ENCODE data around the gene RIMBP2. TPM values are rescaled to one million over a fixed set of nuclear protein-coding genes. Genes with fewer than 3 reads are reported as not detected.

RIMBP2 gene
- total and polyA plus RNA-seq, 2 experiments from 2014 or later, result not detected

- Histone ChIP-seq H4K20me1 (ENCODE audit: insufficient read depth) (no peaks in the 10 kb centered on the region), H3K4me1 (ENCODE audit: insufficient read depth) (no peaks in the 10 kb centered on the region), H3K4me3 (no peak overlapping the region), H3K27ac (no peak overlapping the region), H3K27me3 (replicated peaks; ENCODE audit: insufficient read depth) (no peaks in the 10 kb centered on the region), H3K9me2 (ENCODE audit: insufficient read depth) (no peaks in the 10 kb centered on the region), H3K9me3 (ENCODE audit: low read depth) (no peaks in the 10 kb centered on the region), H3K79me2 (ENCODE audit: insufficient read depth) (no peaks in the 10 kb centered on the region), H3K9ac (no peak overlapping the region), H3F3A (ENCODE audit: insufficient read depth) (no peaks in the 10 kb centered on the region), H3K36me3 (ENCODE audit: low read depth) (no peaks in the 10 kb centered on the region), H3K4me2 (ENCODE audit: unreplicated experiment) (no peak overlapping the region), H2AFZ (no peak overlapping the region)
- 47 to 51% methylated on average over 16 of the region's 16 CpGs for WGBS, 2 experiments (ENCODE audit: low coverage in 1 of 2, low lambda C conversion rate in 2 of 2, missing lambda C conversion rate in 2 of 2)
- no peak for DNase-seq
- in situ Hi-C loops (cut with MboI), result no loop called here
- TF ChIP-seq EZH2 (IDR thresholded peaks at IDR 0.05; ENCODE audit: insufficient read depth, poor library complexity, severe bottlenecking) (no peak), EZH2phosphoT487 (IDR thresholded peaks at IDR 0.05; ENCODE audit: insufficient read depth, low read depth) (no peak)
Observed at GRCh38 chr12:130615861-130616345, 100.2 kb downstream of the RIMBP2 start.

DNA sequence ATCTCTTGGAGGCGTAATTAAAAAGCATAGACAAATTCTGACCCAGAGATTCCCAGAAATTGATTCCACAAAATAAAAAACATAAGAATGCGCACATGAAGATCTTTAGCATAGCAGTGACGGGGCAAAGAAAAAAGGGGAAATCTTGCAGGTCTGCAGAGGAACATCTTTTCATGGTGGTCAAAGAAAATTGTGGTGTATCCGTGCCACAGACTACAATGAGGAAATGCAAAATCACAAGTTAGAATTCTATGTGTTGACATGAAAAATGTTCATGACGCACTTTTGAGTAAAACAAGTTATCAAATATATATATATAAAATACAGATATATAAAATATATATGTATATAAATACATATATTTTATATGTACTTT, 101.6 kb downstream of the RIMBP2 start:
- no peaks in the 10 kb centered on the region for H3K27me3 ChIP-seq (replicated peaks; ENCODE audit: insufficient read depth)
- H3K9ac ChIP-seq, result no peak overlapping the region
- no peak for DNase-seq
- TF ChIP-seq EZH2phosphoT487 (IDR thresholded peaks at IDR 0.05; ENCODE audit: insufficient read depth, low read depth) (no peak), EZH2 (IDR thresholded peaks at IDR 0.05; ENCODE audit: insufficient read depth, poor library complexity, severe bottlenecking) (no peak)
- no peak overlapping the region for H3K4me3 ChIP-seq
- no peaks in the 10 kb centered on the region for H3K36me3 ChIP-seq (ENCODE audit: low read depth)
- no peak overlapping the region for H3K27ac ChIP-seq
- WGBS, 2 experiments (ENCODE audit: low coverage in 1 of 2, low lambda C conversion rate in 2 of 2, missing lambda C conversion rate in 2 of 2), result 62 to 63% methylated on average over 5 of the region's 5 CpGs
- H3K79me2 ChIP-seq (ENCODE audit: insufficient read depth), result no peaks in the 10 kb centered on the region
- no peaks in the 10 kb centered on the region for H3K4me1 ChIP-seq (ENCODE audit: insufficient read depth)
- H3F3A ChIP-seq (ENCODE audit: insufficient read depth), result no peaks in the 10 kb centered on the region
- H3K9me2 ChIP-seq (ENCODE audit: insufficient read depth), result no peaks in the 10 kb centered on the region
- no peaks in the 10 kb centered on the region for H4K20me1 ChIP-seq (ENCODE audit: insufficient read depth)
- no peaks in the 10 kb centered on the region for H3K9me3 ChIP-seq (ENCODE audit: low read depth)
- H2AFZ ChIP-seq, result no peak overlapping the region
- no peak overlapping the region for H3K4me2 ChIP-seq (ENCODE audit: unreplicated experiment)
- in situ Hi-C loops (cut with MboI), result no loop called here

GRCh38 chr12:130613831-130614529, 102.1 kb downstream of the RIMBP2 start:
- Histone ChIP-seq H3F3A (ENCODE audit: insufficient read depth) (no peaks in the 10 kb centered on the region), H3K27ac (no peak overlapping the region), H3K9me3 (ENCODE audit: low read depth) (no peaks in the 10 kb centered on the region), H3K79me2 (ENCODE audit: insufficient read depth) (no peaks in the 10 kb centered on the region), H2AFZ (no peak overlapping the region), H3K36me3 (ENCODE audit: low read depth) (no peaks in the 10 kb centered on the region), H3K4me1 (ENCODE audit: insufficient read depth) (no peaks in the 10 kb centered on the region), H3K9ac (no peak overlapping the region), H4K20me1 (ENCODE audit: insufficient read depth) (no peaks in the 10 kb centered on the region), H3K4me3 (no peak overlapping the region), H3K4me2 (ENCODE audit: unreplicated experiment) (no peak overlapping the region), H3K9me2 (ENCODE audit: insufficient read depth) (no peaks in the 10 kb centered on the region), H3K27me3 (replicated peaks; ENCODE audit: insufficient read depth) (no peaks in the 10 kb centered on the region)
- no peak for TF ChIP-seq EZH2 (IDR thresholded peaks at IDR 0.05; ENCODE audit: insufficient read depth, poor library complexity, severe bottlenecking)
- no peak for TF ChIP-seq EZH2phosphoT487 (IDR thresholded peaks at IDR 0.05; ENCODE audit: insufficient read depth, low read depth)
- DNase-seq, result no peak
- WGBS, 2 experiments (ENCODE audit: low coverage in 1 of 2, low lambda C conversion rate in 2 of 2, missing lambda C conversion rate in 2 of 2), result 59 to 63% methylated on average over 14 of the region's 14 CpGs
- in situ Hi-C loops (cut with MboI), result no loop called here

DNA sequence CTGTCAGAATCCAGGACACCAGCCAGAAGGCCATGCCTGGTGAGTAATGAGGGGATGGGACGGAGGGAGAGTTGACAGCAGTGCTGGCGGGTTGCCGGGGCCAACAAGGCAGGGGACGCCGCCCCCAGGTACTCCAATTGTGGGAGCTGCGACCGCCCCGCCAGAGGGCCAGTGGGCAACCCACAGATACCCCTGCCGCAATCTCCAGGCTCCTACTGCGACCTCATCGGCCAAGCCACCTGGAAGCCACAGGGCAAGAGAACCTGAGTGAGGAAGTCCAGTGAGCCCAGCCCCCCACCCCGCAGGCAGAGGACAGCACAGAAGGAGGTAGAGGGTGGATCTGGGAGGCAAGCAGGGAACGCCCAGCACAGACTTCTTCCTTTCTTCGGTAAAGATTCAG, 103.0 kb downstream of the RIMBP2 start:
- no peaks in the 10 kb centered on the region for H3K27me3 ChIP-seq (replicated peaks; ENCODE audit: insufficient read depth)
- H3K4me1 ChIP-seq (ENCODE audit: insufficient read depth), result no peaks in the 10 kb centered on the region
- 58 to 65% methylated on average over 14 of the region's 14 CpGs for WGBS, 2 experiments (ENCODE audit: low coverage in 1 of 2, low lambda C conversion rate in 2 of 2, missing lambda C conversion rate in 2 of 2)
- H3K9me3 ChIP-seq (ENCODE audit: low read depth), result no peaks in the 10 kb centered on the region
- H3K9me2 ChIP-seq (ENCODE audit: insufficient read depth), result no peaks in the 10 kb centered on the region
- in situ Hi-C loops (cut with MboI), result no loop called here
- no peak overlapping the region for H3K4me3 ChIP-seq
- no peaks in the 10 kb centered on the region for H3K79me2 ChIP-seq (ENCODE audit: insufficient read depth)
- no peak overlapping the region for H2AFZ ChIP-seq
- TF ChIP-seq EZH2phosphoT487 (IDR thresholded peaks at IDR 0.05; ENCODE audit: insufficient read depth, low read depth), result no peak
- no peak for TF ChIP-seq EZH2 (IDR thresholded peaks at IDR 0.05; ENCODE audit: insufficient read depth, poor library complexity, severe bottlenecking)
- H3K9ac ChIP-seq, result no peak overlapping the region
- H3K4me2 ChIP-seq (ENCODE audit: unreplicated experiment), result no peak overlapping the region
- no peak overlapping the region for H3K27ac ChIP-seq
- DNase-seq, result no peak
- H3F3A ChIP-seq (ENCODE audit: insufficient read depth), result no peaks in the 10 kb centered on the region
- no peaks in the 10 kb centered on the region for H3K36me3 ChIP-seq (ENCODE audit: low read depth)
- no peaks in the 10 kb centered on the region for H4K20me1 ChIP-seq (ENCODE audit: insufficient read depth)
